Kidney epithelial cell (primary cell): ENCODE data around the gene ATP2A3. TPM values are rescaled to one million over a fixed set of nuclear protein-coding genes. Genes with fewer than 3 reads are reported as not detected.

Source experiments
- DNase-seq: peaks from one replicate; pipeline ENCODE4 v3.0.0-alpha.2; 2010; ENCODE audit warnings: low read depth
- H3K27me3 ChIP-seq: 2 replicates; pipeline ENCODE4 v1.6.0; 2011; ENCODE audit warnings: low read length; ENCODE audit not compliant: control insufficient read depth, insufficient read depth
- H3K36me3 ChIP-seq: 2 replicates; pipeline ENCODE4 v1.5.1; 2011; ENCODE audit warnings: low read length; ENCODE audit not compliant: control insufficient read depth, insufficient read depth
- H3K4me3 ChIP-seq: 2 replicates; pipeline ENCODE4 v1.5.1; 2011; ENCODE audit warnings: low read depth, mild to moderate bottlenecking, control low read depth, low read length
- CTCF ChIP-seq: IDR thresholded peaks from 2 replicates; pipeline ENCODE4 v1.5.1; 2011; ENCODE audit warnings: mild to moderate bottlenecking, moderate library complexity, low read length, control low read depth, inconsistent platforms; ENCODE audit not compliant: insufficient read depth, poor library complexity, severe bottlenecking
- total RNA-seq: library from RNA; depleted of rRNA; stranded (reverse); fragments of >200 nt; gene quantifications from 2 replicates; pipeline ENCODE4 v1.2.3, GENCODE V29; 2015

Gene ATP2A3
- total RNA-seq, 1 donor from 2014 or later = 11.1 TPM

- DNase-seq = no peak
- Histone ChIP-seq H3K4me3 (no peak overlapping the region), H3K27me3 (no peaks in the 10 kb centered on the region), H3K36me3 (no peaks in the 10 kb centered on the region)
- TF ChIP-seq CTCF = no peak
Observed at GRCh38 chr17:3893720-3894116, 70.5 kb downstream of the ATP2A3 start.

GRCh38 chr17:3893003-3893719 lies 71.1 kb downstream of the ATP2A3 start, which contains the start of gene CAMKK1:
Gene CAMKK1, minus strand, starts transcription at chr17:3893053. Its CDS starts 7,366 bp downstream, at chr17:3885687.
- H3K36me3 ChIP-seq = no peaks in the 10 kb centered on the region
- DNase-seq = no peak
- H3K27me3 ChIP-seq = no peaks in the 10 kb centered on the region
- TF ChIP-seq CTCF = no peak
- H3K4me3 ChIP-seq = peak within 1 kb of the TSS; percentile 60

GRCh38 chr17:3892095-3892998 lies 71.9 kb downstream of the ATP2A3 start:
- DNase-seq = no peak
- peak overlapping the region; percentile 60 for H3K4me3 ChIP-seq
- no peaks in the 10 kb centered on the region for H3K36me3 ChIP-seq
- H3K27me3 ChIP-seq = no peaks in the 10 kb centered on the region
- no peak for TF ChIP-seq CTCF

GRCh38 chr17:3891626-3892094 lies 72.6 kb downstream of the ATP2A3 start:
- DNase-seq = no peak
- H3K36me3 ChIP-seq = no peaks in the 10 kb centered on the region
- H3K4me3 ChIP-seq = peak overlapping the region; percentile 60
- H3K27me3 ChIP-seq = no peaks in the 10 kb centered on the region
- peak; percentile 4 for TF ChIP-seq CTCF

- Histone ChIP-seq H3K27me3 (no peaks in the 10 kb centered on the region), H3K36me3 (no peaks in the 10 kb centered on the region), H3K4me3 (no peak overlapping the region)
- no peak for TF ChIP-seq CTCF
- no peak for DNase-seq
Observed at GRCh38 chr17:3890878-3891219, 73.4 kb downstream of the ATP2A3 start.
